GM21529 (cell line): ENCODE data around the gene GPR68.
"Not testable (repeated sequence)": the region's sequence is repeated elsewhere in the genome, so short reads cannot be mapped to it uniquely, and the experiment has no call there.

Experiments used
- ATAC-seq: cut with Tn5 transposase; IDR thresholded peaks from one replicate; pipeline ENCODE4 v1.9.1; 2021; ENCODE audit not compliant: unreplicated experiment

The GPR68 gene

GRCh38 chr14:91254461-91254860, 10.0 kb upstream of the GPR68 start:
- ATAC-seq: no peak

GRCh38 chr14:91253795-91254323, 9.4 kb upstream of the GPR68 start:
- no peak for ATAC-seq

- ATAC-seq: no peak
These were observed 8.6 kb upstream of the GPR68 start for GRCh38 chr14:91252871-91253794.

GRCh38 chr14:91250912-91251311, 6.4 kb upstream of the GPR68 start:
- ATAC-seq: no peak

GRCh38 chr14:91249841-91250616, 5.5 kb upstream of the GPR68 start:
- ATAC-seq: peak; percentile 88

GRCh38 chr14:91246051-91246852, 1.7 kb upstream of the GPR68 start:
- ATAC-seq: no peak

GRCh38 chr14:91245616-91246015, 1.1 kb upstream of the GPR68 start:
- ATAC-seq: not testable (repeated sequence)

- no peak for ATAC-seq
These were observed 525 bp upstream of the GPR68 start for GRCh38 chr14:91245029-91245428.

- no peak for ATAC-seq
These were observed 1.4 kb downstream of the GPR68 start for GRCh38 chr14:91243074-91243471.

- ATAC-seq: no peak
These were observed 1.9 kb downstream of the GPR68 start for GRCh38 chr14:91242635-91243034.

GRCh38 chr14:91241863-91242262, 2.6 kb downstream of the GPR68 start:
- peak; percentile 72 for ATAC-seq

- ATAC-seq: no peak
These were observed 5.8 kb downstream of the GPR68 start for GRCh38 chr14:91238661-91239060.

- ATAC-seq: no peak
These were observed 6.4 kb downstream of the GPR68 start for GRCh38 chr14:91238085-91238484.

GRCh38 chr14:91237219-91237618, 7.3 kb downstream of the GPR68 start:
- no peak for ATAC-seq

- no peak for ATAC-seq
These were observed 8.7 kb downstream of the GPR68 start for GRCh38 chr14:91235841-91236240.

- no peak for ATAC-seq
These were observed 9.8 kb downstream of the GPR68 start for GRCh38 chr14:91234791-91235114.

- ATAC-seq: no peak
These were observed 10.3 kb downstream of the GPR68 start for GRCh38 chr14:91233936-91234790.

GRCh38 chr14:91232603-91233002, 11.9 kb downstream of the GPR68 start:
- ATAC-seq: no peak

- no peak for ATAC-seq
These were observed 12.5 kb downstream of the GPR68 start for GRCh38 chr14:91232052-91232451.

- ATAC-seq: no peak
These were observed 13.1 kb downstream of the GPR68 start for GRCh38 chr14:91231446-91231845.
